Activated CD4-positive, alpha-beta T cell treated with anti-CD3 and anti-CD28 coated beads for 36 hours (primary cell): ENCODE results near the gene MED15. TPM values are rescaled to one million over a fixed set of nuclear protein-coding genes. Genes with fewer than 3 reads are reported as not detected.

ENCODE experiments used
- ATAC-seq: fragments of 200-7000 bp; cut with Tn5 transposase; one replicate; pipeline ENCODE4 v1.10.0; 2021; ENCODE audit warnings: mild to moderate bottlenecking, moderate library complexity
- CTCF ChIA-PET: fragments of 350-600 bp; sonication (Branson Sonifier 250); formaldehyde crosslinking; loops from one replicate; lab custom pipeline; 2021; ENCODE audit warnings: antibody characterized with exemption; lab: Charles Lee
- POLR2A ChIA-PET: fragments of 350-600 bp; sonication (Branson Sonifier 250); formaldehyde crosslinking; loops from one replicate; lab custom pipeline; 2021; ENCODE audit warnings: antibody characterized with exemption, inconsistent platforms; lab: Charles Lee
- DNase-seq: peaks from one replicate; pipeline ENCODE4 v3.0.0-alpha.2; 2020
- H3K27ac Mint-ChIP-seq: one replicate; pipeline ENCODE4 v1.8.0; 2021; ENCODE audit warnings: mixed read lengths
- H3K27me3 Mint-ChIP-seq: one replicate; pipeline ENCODE4 v1.8.0; 2021; ENCODE audit warnings: mixed read lengths
- H3K36me3 Mint-ChIP-seq: one replicate; pipeline ENCODE4 v1.8.0; 2021; ENCODE audit warnings: low read depth, mixed read lengths
- H3K4me1 Mint-ChIP-seq: one replicate; pipeline ENCODE4 v1.8.0; 2021; ENCODE audit warnings: mixed read lengths
- H3K4me3 Mint-ChIP-seq: one replicate; pipeline ENCODE4 v1.8.0; 2021; ENCODE audit warnings: mild to moderate bottlenecking, moderate library complexity, mixed read lengths
- H3K9me3 Mint-ChIP-seq: one replicate; pipeline ENCODE4 v1.8.0; 2021; ENCODE audit warnings: low read depth, mixed read lengths
- intact Hi-C, 2 experiments: fragments of 100-400 bp; cut with DNase I in 1 of 2; cut with micrococcal nuclease in 1 of 2; formaldehyde crosslinking; loops; one replicate each; pipeline versions ENCODE4 v1.14.2 to v1.15.1; 2022 to 2024; cut with DNase I, micrococcal nuclease
- total RNA-seq, 2 experiments: library from RNA; stranded (reverse); gene quantifications; one replicate each; pipeline ENCODE4 v1.2.3, GENCODE V29; 2021

Gene MED15
- total RNA-seq, 2 experiments from 2014 or later: 84.4 to 107 TPM

DNA sequence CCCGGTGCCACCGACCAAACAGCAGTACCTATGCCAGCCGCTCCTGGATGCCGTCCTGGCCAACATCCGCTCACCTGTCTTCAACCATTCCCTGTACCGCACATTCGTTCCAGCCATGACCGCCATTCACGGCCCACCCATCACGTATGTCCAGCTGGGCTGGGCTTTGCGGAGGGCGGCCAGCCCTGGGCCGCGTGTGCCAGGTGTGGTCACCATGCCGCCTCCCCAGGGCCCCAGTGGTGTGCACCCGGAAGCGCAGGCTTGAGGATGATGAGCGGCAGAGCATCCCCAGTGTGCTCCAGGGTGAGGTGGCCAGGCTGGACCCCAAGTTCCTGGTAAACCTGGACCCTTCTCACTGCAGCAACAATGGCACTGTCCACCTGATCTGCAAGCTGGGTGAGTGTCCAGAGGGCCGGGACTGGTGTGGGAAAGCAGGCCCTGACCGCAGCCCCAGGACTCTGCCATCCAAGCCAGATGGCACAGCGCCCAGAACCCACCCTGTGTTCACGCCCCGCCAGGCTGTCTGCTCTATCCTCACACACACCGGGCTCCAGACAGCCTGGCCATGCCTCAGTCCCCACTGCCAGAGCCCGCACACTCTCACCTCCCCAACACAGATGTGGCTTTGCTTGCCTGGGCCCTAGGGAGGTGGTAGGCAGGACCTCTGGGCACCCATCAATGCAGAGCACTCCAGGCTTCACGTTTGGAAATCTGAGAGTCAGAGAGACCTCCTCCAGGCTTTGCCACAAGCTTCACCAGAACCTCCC, 77.6 kb downstream of the MED15 start:
- no peaks in the 10 kb centered on the region for H3K9me3 Mint-ChIP-seq
- no peak overlapping the region for H3K27ac Mint-ChIP-seq
- no peaks in the 10 kb centered on the region for H3K27me3 Mint-ChIP-seq
- POLR2A ChIA-PET: interaction anchor here (1.0 kb wide), 1 partner anchor 18 kb away, joined by 3 read pairs; no protein-coding TSS in a partner anchor
- peaks cover 9% of the 10 kb centered on the region for H3K4me1 Mint-ChIP-seq
- peaks cover 23% of the 10 kb centered on the region for H3K36me3 Mint-ChIP-seq
- intact Hi-C loops: no loop called here
- no peak overlapping the region for H3K4me3 Mint-ChIP-seq
- ATAC-seq (no peak), DNase-seq (no peak)
- CTCF ChIA-PET: interaction anchor here (1.5 kb wide), 1 partner anchor 21 kb away, joined by 4 read pairs; no protein-coding TSS in a partner anchor

DNA sequence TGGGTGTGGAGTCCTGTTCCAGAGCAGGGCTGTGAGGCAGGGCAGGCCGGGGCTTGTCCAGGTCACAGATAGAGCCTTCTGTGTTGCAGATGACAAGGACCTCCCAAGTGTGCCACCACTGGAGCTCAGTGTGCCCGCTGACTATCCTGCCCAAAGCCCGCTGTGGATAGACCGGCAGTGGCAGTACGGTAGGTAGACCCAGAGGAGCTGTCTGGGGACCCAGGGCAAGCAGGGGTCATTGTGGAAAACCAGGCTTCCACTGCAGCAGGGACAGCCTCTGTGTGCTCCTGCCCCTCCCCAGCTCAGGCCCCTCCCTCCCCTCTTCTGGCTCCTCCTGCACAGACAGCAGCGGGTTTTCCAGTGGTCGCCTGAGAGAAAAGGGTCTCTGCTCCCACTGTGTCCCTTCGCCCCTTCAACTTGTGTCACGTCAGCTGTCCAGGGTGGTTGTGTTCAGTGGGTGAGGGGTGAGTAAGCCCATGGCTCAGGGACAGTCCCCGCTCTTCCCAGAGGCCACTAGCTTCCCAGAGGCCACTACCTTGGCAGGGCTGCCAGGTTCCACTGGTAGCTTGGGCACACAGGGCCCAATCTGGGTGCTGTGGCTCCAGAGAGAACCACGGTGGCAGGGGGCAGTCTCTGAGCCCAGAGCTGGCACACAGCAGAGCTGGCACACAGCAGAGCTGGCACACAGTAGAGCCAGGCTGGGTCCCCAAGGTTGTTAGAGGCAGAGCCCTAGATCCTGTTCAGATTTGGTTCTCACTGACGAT, 78.4 kb downstream of the MED15 start:
- no peak overlapping the region for H3K27ac Mint-ChIP-seq
- ChIA-PET POLR2A (interaction anchor here (1.0 kb wide), 1 partner anchor 18 kb away, joined by 3 read pairs; no protein-coding TSS in a partner anchor), CTCF (interaction anchor here (0.7 kb wide), 1 partner anchor 365 kb away, joined by 3 read pairs; no protein-coding TSS in a partner anchor)
- H3K27me3 Mint-ChIP-seq: no peaks in the 10 kb centered on the region
- H3K4me1 Mint-ChIP-seq: peaks cover under 1% of the 10 kb centered on the region
- no peak for DNase-seq
- H3K4me3 Mint-ChIP-seq: no peak overlapping the region
- ATAC-seq: no peak
- intact Hi-C loops: no loop called here
- peaks cover 23% of the 10 kb centered on the region for H3K36me3 Mint-ChIP-seq
- no peaks in the 10 kb centered on the region for H3K9me3 Mint-ChIP-seq

DNA sequence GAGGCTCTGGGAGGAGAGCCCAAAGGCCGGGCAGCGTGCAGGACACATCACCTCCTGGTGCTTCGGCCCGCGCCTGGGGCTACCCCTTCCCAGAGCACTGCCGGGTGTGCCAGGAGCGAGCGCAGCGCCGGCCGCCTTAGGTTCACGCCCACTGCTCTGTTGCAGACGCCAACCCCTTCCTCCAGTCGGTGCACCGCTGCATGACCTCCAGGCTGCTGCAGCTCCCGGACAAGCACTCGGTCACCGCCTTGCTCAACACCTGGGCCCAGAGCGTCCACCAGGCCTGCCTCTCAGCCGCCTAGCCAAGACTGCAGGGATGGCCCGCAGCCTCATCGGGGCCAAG, 79.0 kb downstream of the MED15 start:
- H3K36me3 Mint-ChIP-seq: peaks cover 23% of the 10 kb centered on the region
- no peak overlapping the region for H3K27ac Mint-ChIP-seq
- H3K4me1 Mint-ChIP-seq: no peaks in the 10 kb centered on the region
- CTCF ChIA-PET: interaction anchor here (0.7 kb wide), 1 partner anchor 366 kb away, joined by 3 read pairs; no protein-coding TSS in a partner anchor
- ATAC-seq (no peak), DNase-seq (no peak)
- intact Hi-C loops: no loop called here
- POLR2A ChIA-PET: no interaction called here
- H3K9me3 Mint-ChIP-seq: no peaks in the 10 kb centered on the region
- no peak overlapping the region for H3K4me3 Mint-ChIP-seq
- H3K27me3 Mint-ChIP-seq: no peaks in the 10 kb centered on the region

DNA sequence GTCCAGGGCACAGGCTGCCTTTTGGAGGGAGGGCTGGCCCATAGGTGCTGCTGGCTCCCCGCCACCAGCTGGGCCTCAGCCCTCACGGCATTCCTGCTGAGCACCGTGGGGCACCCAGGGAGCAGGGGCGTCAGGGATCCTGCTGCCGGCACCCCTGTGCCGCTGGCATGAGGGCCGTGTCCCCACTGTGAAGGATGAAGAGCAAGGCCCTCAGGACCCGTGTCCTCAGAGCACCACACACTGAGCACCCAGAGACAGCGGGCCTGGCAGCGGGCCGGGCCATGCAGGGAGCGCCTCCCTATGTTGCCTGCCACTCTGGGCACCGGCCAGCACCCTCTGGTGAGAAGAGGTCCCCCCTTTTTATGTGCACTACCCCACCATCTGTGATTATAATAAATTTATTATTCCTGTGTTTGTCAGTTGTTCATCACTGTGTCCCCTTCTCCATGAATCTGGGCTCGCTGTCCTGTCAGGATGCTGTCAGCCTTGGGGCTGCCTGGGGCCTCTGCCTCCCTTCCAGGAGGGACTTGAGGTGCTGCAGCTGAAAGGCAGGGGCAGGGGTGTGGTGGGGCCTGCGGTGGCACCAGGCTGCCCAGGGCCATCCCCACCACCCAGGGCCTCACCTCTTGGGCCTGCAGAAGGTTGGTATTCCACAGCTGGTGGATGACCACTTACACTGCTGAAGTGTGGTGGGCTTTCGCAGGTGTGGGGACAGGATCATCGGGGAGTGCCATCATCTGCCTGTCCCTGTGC, 80.0 kb downstream of the MED15 start:
- no peak for ATAC-seq
- Mint-ChIP-seq H3K9me3 (no peaks in the 10 kb centered on the region), H3K27ac (no peak overlapping the region), H3K36me3 (peaks cover 23% of the 10 kb centered on the region), H3K27me3 (no peaks in the 10 kb centered on the region), H3K4me3 (no peak overlapping the region), H3K4me1 (no peaks in the 10 kb centered on the region)
- ChIA-PET CTCF (no interaction called here), POLR2A (no interaction called here)
- no peak for DNase-seq
- intact Hi-C loops: no loop called here

DNA sequence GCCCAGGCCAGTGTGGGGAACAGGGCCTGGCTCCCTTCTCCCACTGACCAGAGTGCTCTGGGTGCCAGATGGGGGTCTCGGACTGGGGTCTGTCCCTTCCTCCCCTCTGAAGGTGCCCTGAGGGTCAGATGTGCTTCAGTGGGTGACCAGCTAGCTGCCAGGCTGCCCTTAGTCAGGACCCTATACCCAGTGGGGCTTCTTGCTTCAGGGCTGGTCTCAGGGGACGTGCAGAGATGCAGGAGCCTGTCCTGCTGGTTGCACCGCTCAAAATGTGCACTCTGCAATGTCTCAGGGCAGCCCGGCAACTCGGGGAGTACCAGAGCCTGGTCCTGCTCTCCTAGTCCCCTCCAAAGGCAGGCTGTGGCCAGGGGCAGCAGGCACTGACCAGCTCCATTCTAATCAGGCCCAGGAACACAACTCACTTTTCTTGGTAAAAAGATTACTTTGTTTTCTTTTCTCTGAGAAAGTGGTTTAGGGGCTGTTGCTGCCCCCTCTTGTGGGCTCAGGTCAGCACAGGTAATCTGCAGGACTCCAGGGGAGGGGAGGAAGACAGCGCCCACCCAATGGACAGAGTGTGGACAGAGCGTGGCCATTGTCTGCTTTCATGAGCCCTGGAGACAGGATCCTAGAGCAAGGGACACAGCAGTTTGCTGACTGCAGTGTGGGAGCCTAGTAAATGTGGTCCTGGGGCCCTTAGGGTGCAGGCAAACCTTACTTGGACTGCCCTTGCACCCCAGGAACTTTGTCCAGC, 80.9 kb downstream of the MED15 start:
- H3K27ac Mint-ChIP-seq: no peak overlapping the region
- CTCF ChIA-PET: interaction anchor here (0.8 kb wide), 1 partner anchor 16 kb away, joined by 3 read pairs; no protein-coding TSS in a partner anchor
- no peaks in the 10 kb centered on the region for H3K4me1 Mint-ChIP-seq
- no peak overlapping the region for H3K4me3 Mint-ChIP-seq
- intact Hi-C loops: no loop called here
- POLR2A ChIA-PET: no interaction called here
- no peak for DNase-seq
- H3K36me3 Mint-ChIP-seq: peaks cover 18% of the 10 kb centered on the region
- H3K9me3 Mint-ChIP-seq: no peaks in the 10 kb centered on the region
- ATAC-seq: no peak
- H3K27me3 Mint-ChIP-seq: no peaks in the 10 kb centered on the region

DNA sequence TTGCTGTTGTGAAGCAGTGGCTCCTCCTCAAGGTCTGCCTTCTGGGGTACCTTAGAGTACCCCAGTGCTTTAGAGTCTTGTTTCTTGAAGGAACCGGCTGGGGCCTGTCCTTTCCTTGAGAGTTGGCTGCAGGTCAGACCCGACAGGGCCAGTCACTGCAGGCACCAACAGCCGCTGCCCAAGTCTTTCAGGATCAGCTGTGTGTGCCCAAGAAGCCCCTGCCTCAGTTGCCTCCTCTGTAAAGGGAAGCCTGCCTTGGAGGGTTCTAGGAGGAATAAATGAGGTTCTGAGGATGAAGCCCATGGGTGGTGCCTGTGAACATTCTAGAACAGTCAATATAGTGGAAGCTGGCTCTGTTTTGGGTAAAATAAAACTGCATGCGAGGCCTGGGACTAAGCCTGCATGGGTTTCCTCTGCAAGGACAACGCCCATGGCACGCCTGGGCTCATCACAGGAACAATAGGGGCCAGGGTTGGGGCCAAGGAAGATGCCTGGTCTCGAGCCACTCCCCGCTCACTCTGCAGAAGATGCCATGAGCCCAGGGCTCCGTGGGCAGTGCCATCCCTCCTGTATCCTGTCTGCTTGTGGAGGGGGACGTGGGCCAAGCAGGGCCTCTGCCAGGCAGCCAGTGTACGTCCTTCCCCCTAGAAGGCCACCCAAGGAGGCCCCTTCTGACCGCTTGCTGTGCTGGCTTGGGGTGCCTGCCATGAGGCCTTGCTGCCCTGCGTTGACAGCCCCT, 81.6 kb downstream of the MED15 start:
- no peak overlapping the region for H3K27ac Mint-ChIP-seq
- H3K9me3 Mint-ChIP-seq: no peaks in the 10 kb centered on the region
- DNase-seq (no peak), ATAC-seq (no peak)
- peaks cover 6% of the 10 kb centered on the region for H3K4me1 Mint-ChIP-seq
- POLR2A ChIA-PET: no interaction called here
- CTCF ChIA-PET: interaction anchor here (0.8 kb wide), 1 partner anchor 16 kb away, joined by 3 read pairs; no protein-coding TSS in a partner anchor
- intact Hi-C loops: no loop called here
- H3K36me3 Mint-ChIP-seq: peaks cover 16% of the 10 kb centered on the region
- no peaks in the 10 kb centered on the region for H3K27me3 Mint-ChIP-seq
- no peak overlapping the region for H3K4me3 Mint-ChIP-seq

DNA sequence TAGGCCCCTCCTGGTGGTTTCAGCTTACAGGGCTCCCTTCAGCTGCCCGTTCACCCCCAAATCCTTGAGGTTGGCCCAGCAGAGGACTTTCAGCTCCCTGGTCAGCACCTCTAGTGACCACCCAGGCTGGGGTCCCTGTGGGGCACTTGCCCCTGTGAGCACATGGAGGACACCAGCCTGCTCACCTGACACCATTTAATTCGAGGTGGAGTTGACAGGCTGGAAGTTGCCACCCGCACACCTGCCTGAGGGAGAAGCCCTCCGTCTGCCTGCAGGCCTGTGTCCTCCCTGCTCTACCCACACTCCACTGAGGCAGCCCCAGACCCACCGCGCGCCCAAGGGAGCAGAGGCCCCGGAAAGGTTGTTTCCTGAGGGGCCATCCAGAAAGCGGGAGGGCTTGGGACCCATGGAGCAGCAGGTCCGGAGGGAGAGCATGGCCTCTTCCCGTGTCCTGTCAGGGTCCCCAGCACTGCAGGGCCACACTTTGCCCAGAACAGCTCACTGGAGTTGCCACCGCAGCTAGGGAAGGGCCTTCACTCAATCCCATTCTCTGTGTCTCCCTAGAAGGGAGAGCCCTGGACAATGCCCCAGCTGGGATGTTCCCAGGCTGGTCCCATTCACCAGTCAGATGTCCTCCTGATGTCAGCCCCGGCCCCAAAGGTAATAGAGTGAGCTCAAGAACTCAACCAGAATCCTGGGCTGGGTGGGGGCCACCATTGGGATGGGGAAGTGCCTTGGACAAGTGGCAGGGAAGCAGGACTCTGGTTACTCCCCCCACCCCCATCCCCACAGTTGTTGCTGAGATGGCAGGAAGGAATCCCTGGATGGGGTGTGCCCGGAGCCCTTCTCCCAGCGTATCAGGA, 82.4 kb downstream of the MED15 start:
- H3K27me3 Mint-ChIP-seq: no peaks in the 10 kb centered on the region
- no peaks in the 10 kb centered on the region for H3K9me3 Mint-ChIP-seq
- ChIA-PET POLR2A (interaction anchor here (1.3 kb wide), 1 partner anchor 78 kb away, joined by 3 read pairs; no protein-coding TSS in a partner anchor), CTCF (interaction anchor here (1.0 kb wide), 1 partner anchor 25 kb away, joined by 5 read pairs; no protein-coding TSS in a partner anchor)
- intact Hi-C loops: no loop called here
- ATAC-seq (no peak), DNase-seq (no peak)
- H3K4me3 Mint-ChIP-seq: no peak overlapping the region
- H3K4me1 Mint-ChIP-seq: peaks cover 6% of the 10 kb centered on the region
- H3K36me3 Mint-ChIP-seq: peaks cover 11% of the 10 kb centered on the region
- no peak overlapping the region for H3K27ac Mint-ChIP-seq

DNA sequence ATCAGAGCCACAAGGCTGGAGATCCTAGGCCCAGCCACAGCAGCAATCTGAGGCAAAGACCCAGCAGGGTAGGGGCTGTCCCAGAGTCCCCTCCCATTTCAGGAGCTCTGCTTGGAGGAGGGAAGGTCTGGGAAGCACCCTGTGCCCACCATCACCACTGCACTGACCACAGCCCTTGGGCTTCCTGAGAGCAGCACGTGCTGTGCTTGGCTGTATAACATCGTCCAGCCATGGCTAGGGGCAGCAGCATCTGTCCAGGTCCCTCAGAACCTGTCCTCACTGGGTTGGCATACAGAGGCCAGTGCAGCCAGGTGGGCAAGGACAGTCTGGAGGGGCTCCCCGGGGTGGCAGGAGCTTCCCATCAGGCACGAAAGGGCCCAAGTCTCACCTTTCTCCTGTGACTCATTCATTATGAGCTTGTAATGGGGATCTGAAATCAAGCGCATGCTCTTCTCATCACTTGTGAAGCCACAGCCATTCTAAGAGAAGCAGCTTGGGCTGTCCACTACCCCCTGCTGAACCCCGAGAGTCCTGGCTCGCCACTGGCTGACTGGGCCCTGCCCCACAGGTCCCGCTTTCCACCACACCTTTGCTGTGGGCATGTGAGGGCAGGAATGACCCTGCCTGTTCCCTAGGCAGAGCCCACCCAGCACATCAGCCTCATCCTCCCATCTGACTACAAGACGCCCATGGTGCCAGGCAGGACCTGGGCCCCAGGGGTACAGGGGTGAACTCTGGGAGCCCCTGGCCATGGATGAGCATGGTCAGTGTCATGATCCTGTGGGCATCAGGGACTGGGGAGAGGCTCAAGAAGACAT, 83.3 kb downstream of the MED15 start:
- ChIA-PET CTCF (interaction anchor here (1.0 kb wide), 1 partner anchor 25 kb away, joined by 5 read pairs; no protein-coding TSS in a partner anchor), POLR2A (interaction anchor here (1.3 kb wide), 1 partner anchor 78 kb away, joined by 3 read pairs; no protein-coding TSS in a partner anchor)
- DNase-seq: no peak
- ATAC-seq: no peak
- H3K27me3 Mint-ChIP-seq: no peaks in the 10 kb centered on the region
- H3K4me3 Mint-ChIP-seq: no peak overlapping the region
- H3K9me3 Mint-ChIP-seq: no peaks in the 10 kb centered on the region
- intact Hi-C loops: no loop called here
- peaks cover 5% of the 10 kb centered on the region for H3K36me3 Mint-ChIP-seq
- H3K4me1 Mint-ChIP-seq: peaks cover 6% of the 10 kb centered on the region
- no peak overlapping the region for H3K27ac Mint-ChIP-seq

DNA sequence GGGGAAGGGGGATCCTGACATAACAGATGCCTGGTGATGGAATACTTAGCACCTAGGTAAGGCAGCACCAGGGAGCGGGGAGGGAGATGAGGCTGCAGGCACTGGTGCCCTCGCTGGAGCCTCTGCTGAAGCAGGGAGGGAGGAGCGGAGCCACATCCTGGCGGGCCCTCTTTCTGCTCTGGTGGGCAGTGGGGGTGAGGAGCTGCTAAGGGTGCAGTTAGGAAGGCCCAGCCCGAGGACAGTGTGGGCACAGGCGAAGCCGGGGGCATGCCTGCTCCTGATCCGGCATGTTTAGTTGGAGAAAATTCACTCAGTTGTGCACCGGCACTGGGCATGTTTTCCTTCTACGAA, 83.9 kb downstream of the MED15 start:
- Mint-ChIP-seq H3K27me3 (no peaks in the 10 kb centered on the region), H3K9me3 (no peaks in the 10 kb centered on the region), H3K27ac (no peak overlapping the region), H3K36me3 (peaks cover 5% of the 10 kb centered on the region), H3K4me1 (peaks cover 6% of the 10 kb centered on the region), H3K4me3 (no peak overlapping the region)
- intact Hi-C loops: no loop called here
- POLR2A ChIA-PET: no interaction called here
- CTCF ChIA-PET: interaction anchor here (1.1 kb wide), 1 partner anchor 135 kb away, joined by 3 read pairs; no protein-coding TSS in a partner anchor
- ATAC-seq (no peak), DNase-seq (no peak)
